GM19372 (cell line): Measurements from ENCODE around the gene OXCT2.

ENCODE experiments used
- ATAC-seq: cut with Tn5 transposase; IDR thresholded peaks from one replicate; pipeline ENCODE4 v1.9.1; 2021; ENCODE audit warnings: mild to moderate bottlenecking, low read depth, moderate library complexity; ENCODE audit not compliant: unreplicated experiment

Gene OXCT2

DNA sequence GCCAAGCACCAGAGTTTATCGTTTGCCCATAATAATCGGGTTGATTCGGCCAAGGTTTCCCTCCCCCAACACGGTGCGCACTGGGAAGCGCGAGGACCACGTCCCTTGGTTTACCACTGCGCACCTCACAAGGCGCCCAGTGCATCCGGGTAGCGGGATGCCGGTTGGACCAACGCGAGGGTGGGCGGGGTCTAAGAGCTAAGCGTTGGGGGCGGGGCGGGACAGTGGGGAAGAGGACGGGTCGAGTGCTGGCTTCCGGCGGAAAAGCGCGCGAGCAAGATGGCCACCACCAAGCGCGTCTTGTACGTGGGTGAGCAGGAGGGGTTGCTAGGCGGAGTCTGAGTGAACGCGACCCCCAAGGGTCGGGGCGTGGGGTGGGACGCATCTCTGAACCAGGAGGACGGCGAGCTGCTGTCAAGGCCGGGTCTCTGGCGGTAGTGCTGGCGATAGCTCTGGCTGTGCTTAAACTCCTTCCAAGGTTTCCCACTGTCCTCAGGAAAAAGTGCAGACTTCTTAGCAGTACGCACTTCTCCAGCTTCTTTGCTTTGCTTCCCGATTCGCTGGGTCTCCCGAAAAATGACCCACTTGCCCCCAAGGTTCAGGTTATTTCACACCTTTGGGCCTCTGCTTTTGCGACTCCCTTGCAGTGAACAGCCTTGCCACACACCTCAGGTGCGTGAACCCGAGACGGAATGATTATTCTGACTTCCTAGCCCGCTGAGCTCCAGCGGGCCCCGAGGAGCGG, 32.4 kb downstream of the OXCT2 start, which contains the start of gene PPIE:
Gene PPIE, plus strand, starts transcription at position 261 of the 745 bp plus-strand sequence. Its CDS starts 19 bp downstream, at position 280.
- no peak for ATAC-seq

DNA sequence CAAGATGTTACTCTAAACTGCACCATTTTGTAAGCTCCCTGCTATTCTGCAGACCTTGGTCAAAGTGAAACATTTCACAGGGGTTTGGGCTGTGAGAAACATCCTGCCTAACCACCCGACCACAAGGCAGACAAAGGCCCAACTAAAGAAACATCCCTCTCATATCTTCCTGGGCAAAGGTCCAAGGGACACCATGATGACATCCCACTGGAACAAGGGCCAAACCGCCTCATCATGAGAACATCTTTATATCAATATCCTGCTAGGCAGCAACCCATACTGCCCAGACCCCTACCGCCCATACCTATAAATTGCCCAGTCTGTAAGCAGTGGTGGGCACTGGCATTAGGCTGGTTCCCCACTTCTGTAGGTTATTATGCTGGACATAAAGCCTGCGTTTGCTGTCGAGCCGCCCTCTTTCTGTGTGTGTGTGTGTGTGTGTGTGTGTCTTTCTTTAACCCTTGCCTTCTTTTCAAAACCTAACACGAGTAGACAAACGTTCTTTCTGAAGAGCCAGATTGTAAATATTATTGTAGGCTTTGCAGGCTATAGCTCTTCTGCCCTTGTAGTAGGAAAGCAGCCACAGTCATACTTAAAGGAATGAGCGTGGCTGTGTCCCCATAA, 33.5 kb downstream of the OXCT2 start:
- no peak for ATAC-seq

DNA sequence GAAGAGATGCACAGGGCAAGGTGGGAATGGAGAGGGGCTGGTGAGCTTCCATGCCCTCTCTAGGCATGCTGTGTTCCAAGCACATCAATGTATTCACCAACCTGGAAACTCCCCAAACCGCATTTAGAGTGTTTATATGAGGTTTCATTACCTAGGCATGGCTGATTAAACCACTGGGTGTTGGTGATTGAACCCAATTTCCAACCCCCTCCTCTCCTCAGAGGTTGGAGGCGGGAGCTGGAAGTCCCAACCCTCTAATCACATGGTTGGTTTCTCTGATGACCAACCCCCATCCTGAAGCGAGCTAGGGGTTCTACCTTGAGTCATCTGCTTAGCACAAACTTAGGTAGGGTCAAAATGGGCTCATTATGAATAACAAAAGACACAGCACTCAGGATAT, 35.4 kb downstream of the OXCT2 start:
- no peak for ATAC-seq

DNA sequence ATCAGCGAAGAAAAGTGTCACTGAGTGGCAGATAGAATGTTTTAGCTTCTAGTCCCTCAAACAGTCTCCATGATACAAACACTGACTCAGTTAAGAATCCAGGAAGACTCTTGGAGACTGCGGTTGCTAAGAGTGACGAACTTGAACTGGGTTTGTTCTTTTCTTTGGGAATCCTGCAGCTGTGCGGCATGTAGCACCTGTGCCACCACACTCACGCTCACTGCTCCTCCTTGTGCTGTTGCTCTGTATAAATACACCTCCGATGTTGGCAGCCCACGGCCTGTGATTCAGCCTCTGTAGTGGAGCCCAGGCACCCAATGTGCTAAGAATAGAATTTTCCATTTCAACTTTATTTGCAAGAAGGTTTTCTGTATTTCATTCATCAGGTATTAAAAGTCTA, 38.0 kb downstream of the OXCT2 start:
- no peak for ATAC-seq

DNA sequence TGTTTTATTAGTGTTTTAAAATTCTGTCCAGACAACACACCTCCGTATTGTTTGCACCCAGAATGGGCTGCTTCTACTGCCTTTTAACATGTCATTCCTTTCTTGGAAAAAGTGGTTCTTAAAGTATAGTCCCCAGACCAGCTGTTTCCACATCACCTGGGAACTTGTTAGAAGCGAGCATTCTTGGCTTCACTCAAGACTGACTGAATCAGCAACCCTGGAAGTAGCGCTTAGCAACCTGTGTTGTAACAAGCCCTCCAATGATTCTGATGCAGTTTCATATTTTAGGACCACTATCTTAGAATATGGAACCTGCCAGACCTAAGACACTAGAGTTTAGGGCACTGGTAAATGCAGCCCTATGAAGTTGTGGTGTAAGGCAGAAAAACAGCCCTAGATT, 38.4 kb downstream of the OXCT2 start:
- no peak for ATAC-seq

DNA sequence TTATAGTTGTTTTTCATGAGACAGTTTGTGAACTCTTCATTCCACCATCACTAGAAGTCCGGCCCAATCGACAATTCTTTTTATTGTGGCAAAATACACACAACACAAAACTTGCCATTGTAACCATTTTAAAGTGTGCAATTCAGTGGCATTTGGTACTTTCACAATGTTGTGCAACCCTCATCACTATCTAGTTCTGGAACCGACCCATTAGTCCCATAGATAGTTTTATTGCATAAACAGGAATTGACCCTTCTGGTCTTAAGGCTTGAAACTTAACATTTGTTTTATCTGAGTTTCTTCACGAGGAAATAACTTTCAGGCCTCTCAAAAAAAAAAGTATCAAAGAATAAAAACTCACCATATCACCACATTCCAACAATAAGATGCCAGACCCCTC, 41.3 kb downstream of the OXCT2 start:
- no peak for ATAC-seq

DNA sequence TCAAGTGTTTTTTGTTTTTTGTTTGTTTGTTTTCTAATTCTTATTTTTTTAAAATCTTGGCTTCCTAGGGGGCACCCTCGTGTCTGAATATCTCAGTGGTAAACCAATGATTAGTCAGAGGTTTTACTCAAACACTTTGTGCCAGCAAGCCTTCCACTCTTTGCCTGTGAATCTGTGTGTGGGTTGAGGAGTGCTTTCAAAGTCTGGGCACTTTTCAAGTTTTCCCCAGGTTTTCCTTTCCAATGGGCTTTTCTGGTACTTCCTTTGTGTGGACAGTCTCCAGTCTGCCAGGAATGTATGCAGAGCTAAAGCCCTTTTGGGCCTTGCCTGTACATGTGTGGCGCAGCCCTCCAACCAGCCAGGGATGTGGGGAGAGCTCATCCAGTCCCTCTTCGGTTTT, 42.1 kb downstream of the OXCT2 start:
- no peak for ATAC-seq

DNA sequence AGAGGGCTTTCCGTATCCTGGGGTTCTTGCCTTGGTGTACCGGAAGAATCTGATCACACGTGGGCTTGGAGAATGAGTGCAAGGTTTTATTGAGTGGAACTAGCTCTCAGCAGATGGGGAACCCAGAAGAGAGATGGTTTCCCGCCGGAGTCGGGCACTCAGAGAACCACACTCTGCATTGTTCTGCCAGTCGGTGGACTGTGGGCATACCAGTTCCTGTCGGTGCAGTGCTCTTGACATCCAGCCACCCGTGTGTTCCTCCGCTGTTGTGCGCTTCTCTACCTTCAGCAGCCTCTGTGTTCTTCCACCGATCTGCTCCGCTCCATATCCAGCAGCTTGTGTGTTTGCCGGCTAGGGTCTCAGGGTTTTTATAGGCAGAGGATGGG, 43.2 kb downstream of the OXCT2 start:
- no peak for ATAC-seq

DNA sequence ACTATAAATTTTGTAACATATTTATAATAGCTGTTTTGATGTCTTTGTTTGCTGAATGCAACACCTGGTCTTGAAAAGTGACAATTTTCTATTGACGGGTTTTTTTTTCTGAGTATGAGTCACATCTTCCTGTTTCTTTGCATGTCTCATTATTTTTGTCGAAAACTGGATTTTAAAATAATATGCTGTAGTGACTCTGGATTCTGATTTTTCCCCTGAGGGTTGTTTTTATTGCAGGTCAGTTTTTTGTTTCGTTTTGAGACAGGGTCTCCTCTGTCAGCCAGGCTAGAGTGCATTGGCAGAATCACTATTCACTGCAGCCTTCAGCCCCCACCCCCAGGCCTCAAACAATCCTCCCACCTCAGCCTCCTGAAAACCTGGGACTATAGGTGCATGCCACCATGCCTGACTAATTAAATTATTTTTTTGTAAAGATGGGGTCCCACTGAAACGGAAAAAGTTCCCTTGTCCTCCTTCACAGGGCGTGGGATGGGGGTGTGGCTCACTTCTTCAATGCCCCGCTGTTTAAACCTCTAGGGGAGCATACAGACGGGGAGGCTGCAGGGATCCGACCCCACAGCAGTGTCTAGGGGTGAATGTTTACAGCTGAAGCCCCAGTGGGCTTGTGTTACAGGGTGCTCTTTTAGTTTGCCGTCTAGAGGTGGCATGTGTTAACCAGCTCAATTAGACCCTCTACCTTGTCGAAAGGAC, 43.8 kb downstream of the OXCT2 start:
- no peak for ATAC-seq

DNA sequence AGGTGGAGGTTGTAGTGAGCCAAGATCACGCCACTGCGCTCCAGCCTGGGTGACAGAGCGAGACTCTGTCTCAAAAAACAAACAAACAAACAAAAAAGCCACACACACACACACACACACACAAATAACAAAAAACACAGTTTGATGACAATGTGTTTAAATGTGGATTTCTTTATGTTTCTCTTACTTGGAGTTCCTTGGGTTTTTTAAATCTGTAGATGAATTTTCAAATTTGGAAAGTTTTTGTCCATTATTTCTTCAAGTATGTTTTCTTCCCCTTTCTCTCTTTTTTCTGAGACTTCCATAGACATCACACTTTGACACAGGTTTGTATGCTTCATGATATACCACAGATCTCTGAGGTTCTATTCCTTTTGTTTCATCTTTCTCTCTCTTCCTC, 44.5 kb downstream of the OXCT2 start:
- no peak for ATAC-seq

DNA sequence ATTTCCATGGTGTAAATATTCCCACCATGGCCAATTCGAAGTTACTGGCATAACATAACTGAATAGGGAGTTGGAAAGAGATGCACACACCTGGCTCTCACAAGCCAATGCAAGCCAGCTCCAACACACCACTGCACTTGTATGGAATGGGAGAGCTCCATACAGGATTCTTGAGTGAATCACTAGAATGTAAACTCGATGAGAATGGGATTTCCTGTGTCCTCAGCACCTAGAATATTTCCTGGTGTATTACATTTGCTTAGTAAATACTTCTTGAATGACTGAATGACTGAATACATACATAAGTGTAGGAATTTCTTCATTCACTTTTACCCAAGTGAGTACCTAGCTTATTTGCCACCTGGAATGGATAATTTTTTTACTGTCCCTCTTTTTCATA, 48.7 kb downstream of the OXCT2 start:
- no peak for ATAC-seq

DNA sequence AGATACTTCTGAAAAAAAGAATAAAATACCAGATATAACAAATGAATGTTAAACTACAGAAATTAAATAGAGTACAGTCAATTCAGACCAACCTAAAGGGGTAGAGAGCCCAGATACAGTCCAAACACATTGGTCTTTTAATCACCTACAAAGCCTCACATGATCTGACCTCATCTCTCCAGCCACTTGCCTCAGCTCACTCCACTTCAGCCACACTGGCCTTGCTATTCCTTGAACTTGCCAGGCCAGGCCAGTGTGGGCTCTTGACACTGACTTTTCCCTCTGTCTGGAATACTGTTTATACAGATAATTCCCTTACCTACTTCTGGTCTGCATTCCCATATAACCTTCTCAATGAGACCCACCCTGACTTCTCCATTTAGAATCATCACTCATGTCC, 49.5 kb downstream of the OXCT2 start:
- ATAC-seq = no peak

DNA sequence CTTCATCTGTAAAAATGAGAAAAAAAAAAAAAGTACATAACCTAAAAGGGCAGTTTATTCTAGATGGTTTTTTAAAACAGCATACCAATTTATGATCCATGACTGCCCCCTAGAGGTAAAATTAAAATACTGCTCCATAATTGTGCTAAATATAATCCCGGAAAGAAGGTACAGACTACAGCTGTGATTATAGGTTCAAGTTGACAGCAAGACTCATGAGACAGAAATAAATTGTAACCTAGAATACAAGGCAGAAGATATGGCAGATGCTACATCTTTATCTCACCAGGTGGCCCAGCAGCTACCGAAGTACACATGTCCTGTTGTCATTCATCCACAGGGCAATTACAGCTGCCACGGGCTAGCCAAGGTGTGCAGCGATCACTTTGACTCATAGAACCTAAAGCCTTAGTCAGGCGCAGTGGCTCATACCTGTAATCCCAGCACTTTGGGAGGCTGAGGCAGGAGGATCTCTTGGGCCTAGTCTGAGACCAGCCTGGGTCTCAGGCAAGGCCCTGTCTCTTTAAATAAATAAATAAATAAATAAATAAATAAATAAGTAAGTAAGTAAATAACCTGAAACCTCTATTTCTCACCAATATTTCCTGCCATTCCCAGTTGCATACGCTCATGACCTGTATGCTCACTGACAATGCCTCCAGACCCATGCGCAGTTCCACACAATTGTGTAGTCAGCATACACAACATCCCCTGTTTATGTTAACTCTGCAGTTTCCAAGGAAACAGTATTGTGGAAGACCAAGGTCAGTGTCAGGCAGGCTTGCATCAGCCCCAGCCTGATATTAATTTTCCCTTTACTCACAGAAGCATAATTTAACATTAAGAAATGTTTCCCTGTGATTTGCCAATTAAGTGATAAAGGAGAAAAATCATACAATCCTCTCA, 50.8 kb downstream of the OXCT2 start:
- ATAC-seq = no peak
